Endothelial cell of umbilical vein (primary cell): ENCODE measurements around the gene REP15.

Experiments
- MYC ChIP-seq: IDR thresholded peaks from one replicate; pipeline ENCODE4 v1.6.1; 2011; ENCODE audit warnings: mild to moderate bottlenecking, low read depth, low read length
- TF ChIP-seq, protein P1 (sequence below), 2 donors: IDR thresholded peaks; 1 replicate in 1 of 2; 2 replicates in 1 of 2; pipeline ENCODE4 v1.5.1; 2011; ENCODE audit warnings: low read length in 2 of 2, mild to moderate bottlenecking in 2 of 2, moderate library complexity in 2 of 2, control low read depth in 1 of 2, inconsistent platforms in 1 of 2, low read depth in 1 of 2; ENCODE audit not compliant: insufficient read depth in 1 of 2; ENCODE audit errors: extremely low read depth in 1 of 2

DNA sequence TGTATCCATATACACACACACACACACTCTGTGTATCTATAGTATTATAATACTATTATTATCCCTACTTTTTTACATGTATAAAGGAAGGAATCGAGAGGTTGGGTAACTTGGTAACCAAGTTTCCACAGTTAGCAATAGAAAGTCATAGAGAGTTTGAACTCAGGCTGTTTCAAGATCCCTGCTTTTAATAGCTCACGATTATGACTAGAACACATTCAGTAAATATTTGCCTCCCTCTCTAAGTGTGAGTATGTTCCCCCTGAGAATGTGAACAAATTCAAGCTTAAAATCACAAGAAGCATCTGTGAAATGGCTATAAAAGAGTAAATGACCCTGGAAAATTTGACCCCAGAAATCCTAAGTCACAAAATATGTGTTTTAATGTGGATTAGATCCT, 11.0 kb upstream of the REP15 start:
- TF ChIP-seq, protein P1, sequence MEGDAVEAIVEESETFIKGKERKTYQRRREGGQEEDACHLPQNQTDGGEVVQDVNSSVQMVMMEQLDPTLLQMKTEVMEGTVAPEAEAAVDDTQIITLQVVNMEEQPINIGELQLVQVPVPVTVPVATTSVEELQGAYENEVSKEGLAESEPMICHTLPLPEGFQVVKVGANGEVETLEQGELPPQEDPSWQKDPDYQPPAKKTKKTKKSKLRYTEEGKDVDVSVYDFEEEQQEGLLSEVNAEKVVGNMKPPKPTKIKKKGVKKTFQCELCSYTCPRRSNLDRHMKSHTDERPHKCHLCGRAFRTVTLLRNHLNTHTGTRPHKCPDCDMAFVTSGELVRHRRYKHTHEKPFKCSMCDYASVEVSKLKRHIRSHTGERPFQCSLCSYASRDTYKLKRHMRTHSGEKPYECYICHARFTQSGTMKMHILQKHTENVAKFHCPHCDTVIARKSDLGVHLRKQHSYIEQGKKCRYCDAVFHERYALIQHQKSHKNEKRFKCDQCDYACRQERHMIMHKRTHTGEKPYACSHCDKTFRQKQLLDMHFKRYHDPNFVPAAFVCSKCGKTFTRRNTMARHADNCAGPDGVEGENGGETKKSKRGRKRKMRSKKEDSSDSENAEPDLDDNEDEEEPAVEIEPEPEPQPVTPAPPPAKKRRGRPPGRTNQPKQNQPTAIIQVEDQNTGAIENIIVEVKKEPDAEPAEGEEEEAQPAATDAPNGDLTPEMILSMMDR (IDR thresholded peaks at IDR 0.05; ENCODE audit: extremely low read depth in 1 of 2, insufficient read depth in 1 of 2, low read depth in 1 of 2, low read length in 2 of 2), result no peak
- TF ChIP-seq MYC, result no peak
